KG1 (cell line): ENCODE data around the gene STRBP.

Source experiments
- DNase-seq: peaks from one replicate; lab custom pipeline; 2025; lab: John Stamatoyannopoulos, UW

Gene STRBP

DNA sequence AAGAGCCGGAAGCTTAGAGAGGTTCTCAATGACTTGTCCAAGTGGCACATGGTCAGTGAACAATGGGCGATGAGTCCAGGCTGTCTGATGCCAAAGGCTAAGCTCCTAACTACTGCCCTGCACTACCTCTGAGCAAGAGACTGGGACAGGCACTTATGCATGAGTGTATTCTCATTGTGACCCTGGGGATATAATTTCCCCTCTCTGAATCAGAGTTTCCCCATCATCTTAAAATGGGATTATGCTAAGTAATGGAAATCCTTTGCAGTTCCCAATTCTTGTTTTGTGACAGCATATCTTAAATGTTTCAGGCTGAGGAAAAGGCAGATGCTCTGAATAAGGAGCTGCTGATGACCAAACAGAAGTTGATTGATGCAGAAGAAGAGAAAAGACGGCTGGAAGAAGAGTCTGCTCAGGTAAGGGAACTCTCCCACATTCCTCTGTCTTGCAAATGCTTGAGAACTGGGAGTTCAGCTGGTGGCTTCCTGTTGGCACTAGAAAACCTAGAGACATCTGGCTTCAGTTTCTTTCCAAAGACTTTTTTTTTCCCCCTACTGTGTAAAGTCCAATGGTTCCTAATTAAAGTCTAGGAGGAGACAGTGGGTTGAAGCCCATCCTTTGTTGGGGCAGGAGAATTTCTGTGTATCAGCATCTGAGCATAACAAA, 170.8 kb downstream of the STRBP start:
- DNase-seq, result no peak

DNA sequence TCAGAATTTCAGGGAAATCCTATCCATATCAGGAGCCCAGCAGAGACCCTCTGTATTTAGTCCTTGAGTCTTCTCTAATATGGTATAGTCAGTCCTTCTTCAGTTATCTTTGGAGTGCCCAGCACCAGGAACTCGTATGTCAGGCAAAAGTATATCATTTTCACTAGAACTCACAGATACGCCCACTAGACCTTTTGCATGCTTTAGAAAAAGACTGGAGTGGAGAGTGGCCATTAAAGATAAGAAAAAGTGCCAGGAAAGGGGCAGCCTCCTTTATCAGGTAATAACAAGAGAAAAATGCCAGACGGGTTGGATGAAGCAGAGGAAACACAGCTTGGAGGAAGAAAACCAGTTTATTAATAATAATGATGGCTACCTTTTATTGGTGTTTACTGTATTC, 171.4 kb downstream of the STRBP start:
- no peak for DNase-seq

DNA sequence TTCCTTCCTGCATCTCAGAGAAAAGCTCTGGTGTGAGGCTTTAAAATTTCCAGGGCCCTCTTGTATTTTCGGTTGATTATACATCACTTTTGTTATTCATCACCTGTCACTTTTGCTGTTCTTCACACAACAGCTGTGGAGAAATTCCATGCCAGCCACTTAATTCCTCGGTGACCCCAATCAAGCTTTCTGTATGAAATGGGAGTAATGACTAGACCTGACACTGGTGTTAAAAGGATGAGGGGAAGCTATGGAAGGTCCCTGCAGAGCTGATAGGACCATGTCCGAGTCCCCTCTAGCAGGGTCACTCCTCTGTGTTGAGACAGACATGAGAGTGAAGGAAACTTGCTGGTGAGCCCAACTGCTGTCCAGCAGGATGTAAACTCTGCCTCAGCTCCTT, 175.2 kb downstream of the STRBP start:
- DNase-seq, result no peak

DNA sequence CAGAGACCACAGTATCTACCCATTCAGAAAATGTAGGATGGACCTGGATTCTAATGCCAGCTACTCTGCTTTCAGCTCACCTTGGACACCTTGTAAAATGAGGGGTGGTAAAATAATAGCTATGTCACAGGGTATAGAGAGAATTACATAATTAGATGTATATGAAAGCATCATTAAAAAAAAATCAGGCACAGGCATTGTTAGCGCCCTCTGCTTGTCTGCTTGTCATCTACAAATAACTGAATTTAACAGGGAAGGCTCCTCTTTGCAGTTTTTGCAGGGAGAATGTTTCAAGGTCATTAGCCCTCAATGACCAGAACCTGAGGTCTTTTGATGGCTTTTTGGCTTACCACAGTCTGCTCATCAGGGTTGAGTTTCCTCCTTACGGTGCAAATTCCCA, 176.9 kb downstream of the STRBP start:
- DNase-seq, result no peak

DNA sequence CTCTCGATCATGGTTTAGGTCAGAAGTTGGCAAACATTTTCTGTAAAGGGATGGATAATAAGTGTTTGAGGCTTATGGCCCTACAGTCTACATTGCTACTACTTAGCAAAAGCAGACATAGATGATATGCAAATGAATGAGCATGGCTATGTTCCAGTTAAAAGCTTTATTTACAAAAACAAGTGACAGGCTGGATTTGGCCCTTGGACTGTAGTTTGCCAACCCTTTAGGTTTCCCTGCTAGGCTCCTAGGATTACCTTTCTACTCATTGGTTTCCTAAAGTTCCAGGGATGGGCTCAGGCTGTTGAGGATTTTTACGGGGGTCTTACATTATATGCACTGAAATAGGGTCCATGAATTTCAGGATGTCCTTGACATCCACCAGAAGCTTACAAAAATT, 177.4 kb downstream of the STRBP start:
- no peak for DNase-seq

DNA sequence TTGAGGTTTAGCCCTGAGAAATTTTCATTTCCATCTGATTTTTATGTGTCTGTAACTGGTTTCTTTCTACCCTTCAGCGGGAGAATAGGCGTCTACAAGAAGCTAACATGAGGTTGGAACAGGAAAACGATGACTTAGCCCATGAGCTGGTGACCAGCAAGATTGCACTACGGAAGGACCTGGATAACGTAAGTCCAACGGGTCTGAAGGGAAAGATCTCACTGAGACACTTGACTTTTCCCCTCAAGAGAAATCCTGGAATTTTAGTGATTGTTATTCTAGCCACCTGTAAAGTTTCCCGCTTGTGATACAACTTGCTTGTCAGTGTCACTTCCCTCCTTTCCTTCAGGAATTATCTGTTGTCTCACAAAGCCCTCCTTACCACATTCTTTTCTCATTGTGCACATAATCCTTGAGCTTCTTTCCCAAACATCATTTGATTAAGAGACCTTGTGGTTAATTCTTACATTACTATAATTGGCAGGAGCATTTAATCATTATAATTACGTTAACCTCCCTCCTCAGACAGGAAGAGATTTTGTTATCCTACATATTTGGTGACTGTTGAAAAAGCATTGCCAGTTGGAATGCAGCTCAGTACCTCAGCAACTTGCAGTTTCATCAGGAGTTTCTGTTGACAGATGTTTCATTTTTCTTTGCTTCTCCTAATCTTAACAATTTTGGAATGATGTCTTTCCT, 178.0 kb downstream of the STRBP start:
- no peak for DNase-seq

DNA sequence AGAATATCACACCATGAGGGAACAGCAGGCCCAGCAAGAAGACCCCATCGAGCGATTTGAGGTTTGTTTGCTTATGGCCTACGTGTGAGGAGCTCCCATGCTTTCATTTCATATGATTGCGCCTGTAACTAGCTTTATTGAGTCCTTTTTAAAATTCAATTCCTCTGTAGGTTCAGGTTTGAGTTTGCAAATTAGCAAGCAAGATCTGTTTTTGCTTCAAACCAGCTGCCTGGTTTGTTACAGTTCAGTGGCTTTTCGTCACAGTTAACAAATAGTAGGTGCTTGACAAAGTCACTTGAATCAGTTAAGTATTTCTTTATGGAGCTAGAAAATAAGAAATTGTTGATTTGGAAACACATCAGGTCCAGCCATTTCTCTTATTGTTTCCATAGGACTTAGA, 178.6 kb downstream of the STRBP start:
- DNase-seq, result no peak

DNA sequence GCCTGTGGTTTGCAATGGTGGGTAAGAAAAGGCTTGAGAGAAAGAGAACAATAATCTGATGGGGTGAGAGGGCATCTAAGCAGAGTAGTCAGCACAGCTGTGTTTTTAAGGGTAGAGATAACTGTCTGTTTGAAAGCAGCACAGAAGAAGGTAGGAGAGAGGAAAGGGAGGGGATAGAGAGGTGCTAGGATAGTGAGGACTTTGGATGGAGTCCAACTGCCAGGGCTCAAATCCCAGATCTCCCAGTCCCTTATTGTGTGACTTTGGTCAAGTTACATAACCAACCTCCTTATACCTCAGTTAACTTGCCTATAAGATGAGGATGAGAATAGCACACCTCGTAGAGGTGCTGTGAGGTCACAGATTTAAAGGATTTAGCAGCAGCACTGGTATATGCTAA, 179.3 kb downstream of the STRBP start:
- DNase-seq, result no peak

DNA sequence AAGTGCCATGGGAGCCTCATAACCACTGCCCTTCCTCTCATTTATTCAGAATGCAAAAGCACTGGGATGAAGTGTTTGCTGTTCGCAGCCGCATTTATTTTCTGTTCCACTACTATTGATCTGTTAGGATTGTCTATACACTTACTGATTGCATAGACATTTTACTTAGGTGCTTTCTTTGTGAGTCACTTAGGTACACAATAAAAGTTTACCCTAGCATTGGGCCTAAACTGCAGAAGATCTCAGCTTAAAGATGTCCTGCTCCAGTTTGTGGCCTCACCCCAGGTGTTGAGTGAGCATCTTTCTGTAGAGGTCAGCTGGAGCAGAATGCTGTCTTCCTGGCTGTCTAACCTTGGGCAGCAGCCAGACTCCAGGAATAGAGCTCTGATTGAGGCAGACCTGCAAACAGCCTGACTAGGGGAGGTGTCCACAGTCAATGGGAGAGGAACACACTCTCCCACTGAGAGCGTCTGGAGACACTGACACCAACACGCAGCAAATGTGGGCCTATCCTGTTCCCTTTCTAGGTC, 181.0 kb downstream of the STRBP start:
- DNase-seq, result no peak

DNA sequence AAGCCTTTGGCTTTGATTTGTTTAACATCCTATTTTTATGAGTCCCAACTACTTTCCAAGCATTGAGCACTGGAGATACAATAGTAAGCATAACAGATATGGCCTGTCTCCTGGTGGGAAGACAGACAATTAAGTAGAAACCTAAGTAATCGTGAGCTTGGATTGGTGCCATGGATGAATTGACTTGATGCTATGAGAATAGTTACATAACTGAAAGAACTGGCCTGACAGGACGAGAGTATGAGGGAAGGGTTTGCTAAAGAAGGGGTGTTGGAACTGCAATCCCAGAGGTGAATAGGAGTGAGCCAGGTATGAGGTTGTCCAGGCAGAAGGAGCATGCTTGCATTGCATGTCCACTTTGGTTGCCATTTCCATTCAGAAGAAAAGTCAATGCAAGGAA, 182.5 kb downstream of the STRBP start:
- no peak for DNase-seq

DNA sequence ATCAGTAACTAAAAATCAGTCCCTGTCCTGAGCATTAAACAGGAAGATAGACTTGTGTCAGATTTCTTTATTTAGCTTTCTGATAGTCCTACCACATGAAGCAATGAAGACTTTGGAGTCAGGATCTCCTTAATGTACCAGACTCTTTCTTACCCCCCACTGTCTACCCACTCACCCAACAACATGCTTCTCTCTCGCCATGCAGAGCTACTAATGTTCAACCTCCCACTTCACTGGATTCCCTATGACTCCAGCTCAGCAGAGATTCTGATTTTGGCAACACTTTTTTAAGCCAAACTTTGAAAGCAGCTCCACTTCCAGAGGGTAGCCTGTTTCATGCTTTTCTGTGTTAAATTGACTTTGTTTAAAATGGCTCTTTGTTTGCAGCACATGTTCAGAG, 184.1 kb downstream of the STRBP start:
- DNase-seq, result no peak

DNA sequence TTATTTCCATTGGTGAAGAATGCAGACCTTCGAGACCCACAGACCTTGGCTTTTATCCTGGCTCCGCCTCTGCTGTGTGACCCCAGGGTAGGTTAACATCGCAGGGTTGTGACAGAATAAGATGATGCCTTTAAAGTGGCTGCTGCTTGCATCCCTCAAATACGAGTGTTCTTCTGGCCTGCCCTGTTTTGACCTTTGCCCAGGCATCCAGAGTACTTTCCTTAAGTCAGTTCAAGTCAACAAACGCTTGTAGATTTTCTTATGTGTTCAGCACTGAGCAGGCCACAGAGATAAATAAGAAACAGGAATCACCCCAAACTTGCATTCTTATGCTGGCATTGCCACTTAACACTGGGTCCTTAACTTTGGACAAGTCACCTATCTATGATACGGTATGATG, 184.7 kb downstream of the STRBP start:
- DNase-seq, result no peak

DNA sequence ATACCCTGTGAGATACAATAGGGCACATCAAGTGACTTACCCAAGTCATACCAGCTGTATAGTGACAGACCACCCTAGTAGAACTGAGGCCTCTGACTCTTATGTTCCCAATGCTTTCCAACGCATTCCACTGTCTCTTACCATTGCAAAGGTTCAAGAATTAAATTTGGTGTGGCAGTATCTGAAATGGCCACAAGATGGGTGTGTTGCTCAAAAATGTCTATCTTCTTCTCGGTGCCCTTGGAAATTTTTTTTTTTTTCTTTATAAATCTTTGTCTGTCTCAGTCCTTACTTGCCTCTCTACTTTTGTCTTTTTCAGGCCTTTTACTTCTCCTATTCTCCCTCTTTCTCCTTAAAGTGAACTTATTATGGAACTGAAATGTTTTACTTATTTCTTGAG, 186.6 kb downstream of the STRBP start:
- no peak for DNase-seq

DNA sequence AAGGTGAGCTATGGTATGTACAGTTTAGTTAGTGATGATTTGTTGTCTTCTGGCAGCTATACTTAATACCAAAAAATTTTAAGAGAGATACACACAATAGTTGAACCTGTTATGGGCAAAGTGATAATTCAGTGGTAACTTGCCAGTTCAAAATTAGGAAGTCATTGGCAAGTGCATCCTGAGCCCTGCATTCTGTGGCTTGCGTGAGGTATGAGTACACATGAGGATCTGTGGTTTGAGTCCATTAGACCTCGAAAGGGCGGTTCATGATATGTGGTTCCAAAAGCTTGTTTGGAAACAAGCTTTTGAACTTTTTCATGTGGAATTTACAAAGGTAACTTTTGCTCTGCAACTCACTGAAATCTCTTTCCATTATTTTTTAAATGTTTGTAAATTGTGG, 187.9 kb downstream of the STRBP start:
- no peak for DNase-seq

DNA sequence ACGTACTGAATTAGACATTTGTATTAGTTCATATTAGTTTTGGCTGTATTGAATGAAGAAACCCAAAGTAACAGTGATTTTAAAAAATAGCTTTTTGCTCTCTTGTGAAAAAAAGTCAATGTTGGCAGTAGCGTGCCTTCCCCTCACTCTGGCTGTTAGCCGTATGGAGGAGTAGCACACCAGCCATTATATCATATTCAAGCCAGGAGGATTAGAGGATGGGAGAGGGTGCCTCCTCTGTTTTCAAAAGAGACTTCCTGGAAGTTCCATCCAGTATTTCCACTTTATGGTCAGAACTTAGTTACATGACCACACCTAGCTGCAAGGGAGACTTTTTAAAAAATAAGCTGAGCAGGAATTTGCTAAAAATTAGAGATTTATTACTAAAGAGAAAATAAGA, 193.8 kb downstream of the STRBP start:
- DNase-seq, result no peak

DNA sequence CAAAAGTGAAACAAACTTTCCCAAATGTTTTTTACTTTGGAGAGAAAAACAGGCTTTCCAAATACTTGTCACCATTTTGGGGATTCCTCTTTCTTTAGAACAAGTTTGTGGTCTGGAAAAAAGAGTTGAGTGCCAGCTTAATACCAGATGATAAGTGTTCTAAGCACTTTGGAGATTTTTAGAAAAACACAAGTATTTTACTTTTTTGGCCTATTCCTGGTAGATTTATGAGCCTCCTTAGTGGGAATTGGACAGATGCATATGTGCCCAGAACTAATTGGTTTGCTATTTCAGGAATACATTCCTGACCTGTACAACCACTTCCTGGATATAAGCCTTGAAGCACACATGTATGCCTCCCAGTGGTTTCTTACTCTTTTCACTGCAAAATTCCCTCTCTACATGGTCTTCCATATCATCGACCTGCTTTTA, 194.4 kb downstream of the STRBP start:
- DNase-seq, result no peak

DNA sequence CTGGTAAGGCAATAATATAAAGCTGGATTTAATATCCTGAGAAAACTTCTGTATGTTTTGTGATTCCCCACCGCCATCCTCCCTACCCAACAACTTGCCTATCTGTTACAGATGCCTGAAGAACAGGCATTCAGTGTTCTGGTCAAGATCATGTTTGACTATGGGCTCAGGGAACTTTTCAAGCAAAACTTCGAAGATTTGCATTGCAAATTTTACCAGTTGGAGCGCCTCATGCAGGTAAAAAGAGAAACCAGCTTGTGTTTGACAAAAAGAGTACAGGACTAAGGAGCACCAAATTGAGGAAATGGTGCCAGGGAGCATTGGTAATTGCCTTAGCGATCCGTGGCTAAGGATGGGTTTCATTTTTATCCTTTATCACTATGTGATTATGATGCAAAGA, 194.9 kb downstream of the STRBP start:
- DNase-seq, result no peak

DNA sequence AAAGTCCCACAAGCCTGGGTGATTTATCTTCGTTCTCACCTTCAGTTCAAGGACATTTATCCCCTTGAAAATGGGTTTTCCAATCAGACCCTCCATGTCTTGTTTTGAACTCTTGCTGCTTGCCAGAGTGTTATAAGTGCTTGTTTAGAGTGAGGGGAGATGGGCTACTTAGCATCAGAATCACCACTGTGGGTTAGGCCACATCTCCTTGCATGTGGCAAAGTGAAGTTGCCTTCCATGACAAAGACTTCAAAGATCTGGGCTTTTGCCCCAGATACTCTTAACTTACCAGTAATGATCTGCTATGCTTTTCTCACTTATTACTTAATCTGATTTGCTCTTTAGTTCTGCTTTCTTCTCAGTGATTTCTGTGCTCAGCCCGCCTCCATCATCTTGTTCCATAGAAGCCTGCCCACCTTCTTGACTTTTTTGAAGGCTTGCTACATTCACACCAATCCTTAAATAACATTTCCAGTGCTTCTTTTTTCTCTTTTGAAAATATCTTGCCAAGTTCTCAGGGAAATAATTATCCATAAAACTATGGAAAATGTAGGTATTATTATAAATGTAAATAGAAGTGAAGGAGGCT, 195.9 kb downstream of the STRBP start:
- no peak for DNase-seq
